ENCODE data around the gene TNFAIP3.

- TF ChIP-seq, protein P1, sequence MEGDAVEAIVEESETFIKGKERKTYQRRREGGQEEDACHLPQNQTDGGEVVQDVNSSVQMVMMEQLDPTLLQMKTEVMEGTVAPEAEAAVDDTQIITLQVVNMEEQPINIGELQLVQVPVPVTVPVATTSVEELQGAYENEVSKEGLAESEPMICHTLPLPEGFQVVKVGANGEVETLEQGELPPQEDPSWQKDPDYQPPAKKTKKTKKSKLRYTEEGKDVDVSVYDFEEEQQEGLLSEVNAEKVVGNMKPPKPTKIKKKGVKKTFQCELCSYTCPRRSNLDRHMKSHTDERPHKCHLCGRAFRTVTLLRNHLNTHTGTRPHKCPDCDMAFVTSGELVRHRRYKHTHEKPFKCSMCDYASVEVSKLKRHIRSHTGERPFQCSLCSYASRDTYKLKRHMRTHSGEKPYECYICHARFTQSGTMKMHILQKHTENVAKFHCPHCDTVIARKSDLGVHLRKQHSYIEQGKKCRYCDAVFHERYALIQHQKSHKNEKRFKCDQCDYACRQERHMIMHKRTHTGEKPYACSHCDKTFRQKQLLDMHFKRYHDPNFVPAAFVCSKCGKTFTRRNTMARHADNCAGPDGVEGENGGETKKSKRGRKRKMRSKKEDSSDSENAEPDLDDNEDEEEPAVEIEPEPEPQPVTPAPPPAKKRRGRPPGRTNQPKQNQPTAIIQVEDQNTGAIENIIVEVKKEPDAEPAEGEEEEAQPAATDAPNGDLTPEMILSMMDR (conservative IDR thresholded peaks at IDR 0.05 in 1 of 2, IDR thresholded peaks at IDR 0.05 in 1 of 2; ENCODE audit: low read depth in 1 of 2, low read length in 2 of 2): no peak
- TF ChIP-seq EZH2 (IDR thresholded peaks at IDR 0.05; ENCODE audit: low read length, missing control alignments): no peak
These were observed 45.6 kb upstream of the TNFAIP3 start for GRCh38 chr6:137821491-137821890.
